Calu3 (cell line): ENCODE data around the gene MYO18B. TPM values are rescaled to one million over a fixed set of nuclear protein-coding genes. Genes with fewer than 3 reads are reported as not detected.

Experiments used
- BruUV-seq: library from RNA; stranded (reverse); fragments of 400-500 nt; replicated peaks from 2 replicates; lab custom pipeline; 2021; lab: Mats Ljungman, UMichigan
- CTCF ChIA-PET: fragments of 300-600 bp; sonication (Branson Sonifier 250); formaldehyde crosslinking; loops from one replicate; lab custom pipeline; 2022; ENCODE audit warnings: antibody characterized with exemption; lab: Charles Lee
- DNase-seq: peaks from one replicate; pipeline ENCODE4 v3.0.0; 2022
- H3K27ac Mint-ChIP-seq: one replicate; pipeline ENCODE4 v1.8.0; 2022; ENCODE audit warnings: mixed read lengths; ENCODE audit not compliant: unreplicated experiment
- H3K27me3 Mint-ChIP-seq: one replicate; pipeline ENCODE4 v1.8.0; 2022; ENCODE audit warnings: mixed read lengths; ENCODE audit not compliant: unreplicated experiment
- H3K36me3 Mint-ChIP-seq: one replicate; pipeline ENCODE4 v1.8.0; 2022; ENCODE audit warnings: mild to moderate bottlenecking, moderate library complexity, mixed read lengths; ENCODE audit not compliant: insufficient read depth, unreplicated experiment
- H3K4me1 Mint-ChIP-seq: one replicate; pipeline ENCODE4 v1.8.0; 2022; ENCODE audit warnings: mild to moderate bottlenecking, low read depth, mixed read lengths; ENCODE audit not compliant: unreplicated experiment
- H3K4me3 Mint-ChIP-seq: one replicate; pipeline ENCODE4 v1.8.0; 2022; ENCODE audit warnings: mild to moderate bottlenecking, low read depth, moderate library complexity, mixed read lengths; ENCODE audit not compliant: unreplicated experiment
- H3K9me3 Mint-ChIP-seq: one replicate; pipeline ENCODE4 v1.8.0; 2022; ENCODE audit warnings: low read depth, mixed read lengths; ENCODE audit not compliant: unreplicated experiment
- CTCF ChIP-seq: fragments of 200-600 bp; IDR thresholded peaks from one replicate; pipeline ENCODE4 v1.8.0; 2022; ENCODE audit warnings: antibody characterized with exemption; ENCODE audit not compliant: unreplicated experiment
- intact Hi-C: fragments of 100-400 bp; cut with micrococcal nuclease; formaldehyde crosslinking; loops from one replicate; pipeline ENCODE4 v1.10.0; 2022; ENCODE audit not compliant: unreplicated experiment
- total RNA-seq: library from RNA; stranded (reverse); gene quantifications from 2 replicates; pipeline ENCODE4 v1.2.3, GENCODE V29; 2022

Gene MYO18B
- total RNA-seq, 1 experiment from 2014 or later = 0.59 TPM

GRCh38 chr22:25818541-25818940 lies 76.6 kb downstream of the MYO18B start:
- BruUV-seq = no TSS peak
- CTCF ChIA-PET = no interaction called here
- H3K9me3 Mint-ChIP-seq = peaks cover 2% of the 10 kb centered on the region
- H3K27me3 Mint-ChIP-seq = peaks cover 97% of the 10 kb centered on the region
- no peak for DNase-seq
- no peak for TF ChIP-seq CTCF
- H3K36me3 Mint-ChIP-seq = no peaks in the 10 kb centered on the region
- H3K27ac Mint-ChIP-seq = no peak overlapping the region
- H3K4me1 Mint-ChIP-seq = no peaks in the 10 kb centered on the region
- no peak overlapping the region for H3K4me3 Mint-ChIP-seq
- intact Hi-C loops = no loop called here

- no peak for TF ChIP-seq CTCF
- Mint-ChIP-seq H3K27ac (no peak overlapping the region), H3K36me3 (no peaks in the 10 kb centered on the region), H3K27me3 (peaks cover 97% of the 10 kb centered on the region), H3K4me3 (no peak overlapping the region), H3K9me3 (peaks cover 2% of the 10 kb centered on the region), H3K4me1 (no peaks in the 10 kb centered on the region)
- intact Hi-C loops = no loop called here
- CTCF ChIA-PET = no interaction called here
- DNase-seq = no peak
- BruUV-seq = no TSS peak
These were observed 80.4 kb downstream of the MYO18B start for GRCh38 chr22:25822344-25822743.

- H3K27me3 Mint-ChIP-seq = peaks cover 97% of the 10 kb centered on the region
- no peaks in the 10 kb centered on the region for H3K4me1 Mint-ChIP-seq
- no peaks in the 10 kb centered on the region for H3K36me3 Mint-ChIP-seq
- intact Hi-C loops = no loop called here
- no peak overlapping the region for H3K27ac Mint-ChIP-seq
- no TSS peak for BruUV-seq
- no peak overlapping the region for H3K4me3 Mint-ChIP-seq
- no peak for TF ChIP-seq CTCF
- DNase-seq = no peak
- CTCF ChIA-PET = no interaction called here
- peaks cover 2% of the 10 kb centered on the region for H3K9me3 Mint-ChIP-seq
These were observed 81.3 kb downstream of the MYO18B start for GRCh38 chr22:25823276-25823675.

- Mint-ChIP-seq H3K4me1 (no peaks in the 10 kb centered on the region), H3K27ac (no peak overlapping the region), H3K27me3 (peaks cover 93% of the 10 kb centered on the region), H3K9me3 (peaks cover 2% of the 10 kb centered on the region), H3K36me3 (no peaks in the 10 kb centered on the region), H3K4me3 (no peak overlapping the region)
- no TSS peak for BruUV-seq
- CTCF ChIA-PET = no interaction called here
- intact Hi-C loops = no loop called here
- no peak for TF ChIP-seq CTCF
- DNase-seq = no peak
These were observed 82.9 kb downstream of the MYO18B start for GRCh38 chr22:25824828-25825423.
